ENCODE results near the gene CEP70. TPM values are rescaled to one million over a fixed set of nuclear protein-coding genes. Genes with fewer than 3 reads are reported as not detected.
A peak's percentile ranks its signal among the peaks of the same experiment; 100 is the strongest.

CEP70 gene
- total RNA-seq (10 to 100 TPM; 22.2 to 32.2 (median 24.8) TPM), polyA plus RNA-seq (10 to 100 TPM; 10.6 to 11.5 TPM)
- long read RNA-seq, donor 1, transcript CEP70-211 (18 exons, 1,993 nt), result major isoform, 5 of 29 reads
- long read RNA-seq, donor 1, partial matches to known transcripts, result 11 of 29 reads
- long read RNA-seq, donor 1, other reads (novel, unspliced or antisense), result 9 of 29 reads
- long read RNA-seq, donor 2, transcript CEP70-201 (18 exons, 2,732 nt), result major isoform, 6 of 32 reads
- long read RNA-seq, donor 2, transcript CEP70-210 (16 exons, 2,037 nt), result minor isoform, 5 of 32 reads
- long read RNA-seq, donor 2, partial matches to known transcripts, result 13 of 32 reads
- long read RNA-seq, donor 2, other reads (novel, unspliced or antisense), result 4 of 32 reads
- long read RNA-seq, donor 3, transcript CEP70-210 (16 exons, 2,037 nt), result minor isoform, 7 of 49 reads
- long read RNA-seq, donor 3, transcript CEP70-211 (18 exons, 1,993 nt), result minor isoform, 6 of 49 reads
- long read RNA-seq, donor 3, transcript CEP70-201 (18 exons, 2,732 nt), result major isoform, 11 of 49 reads
- long read RNA-seq, donor 3, partial matches to known transcripts, result 14 of 49 reads
- long read RNA-seq, donor 3, other reads (novel, unspliced or antisense), result 11 of 49 reads

DNA sequence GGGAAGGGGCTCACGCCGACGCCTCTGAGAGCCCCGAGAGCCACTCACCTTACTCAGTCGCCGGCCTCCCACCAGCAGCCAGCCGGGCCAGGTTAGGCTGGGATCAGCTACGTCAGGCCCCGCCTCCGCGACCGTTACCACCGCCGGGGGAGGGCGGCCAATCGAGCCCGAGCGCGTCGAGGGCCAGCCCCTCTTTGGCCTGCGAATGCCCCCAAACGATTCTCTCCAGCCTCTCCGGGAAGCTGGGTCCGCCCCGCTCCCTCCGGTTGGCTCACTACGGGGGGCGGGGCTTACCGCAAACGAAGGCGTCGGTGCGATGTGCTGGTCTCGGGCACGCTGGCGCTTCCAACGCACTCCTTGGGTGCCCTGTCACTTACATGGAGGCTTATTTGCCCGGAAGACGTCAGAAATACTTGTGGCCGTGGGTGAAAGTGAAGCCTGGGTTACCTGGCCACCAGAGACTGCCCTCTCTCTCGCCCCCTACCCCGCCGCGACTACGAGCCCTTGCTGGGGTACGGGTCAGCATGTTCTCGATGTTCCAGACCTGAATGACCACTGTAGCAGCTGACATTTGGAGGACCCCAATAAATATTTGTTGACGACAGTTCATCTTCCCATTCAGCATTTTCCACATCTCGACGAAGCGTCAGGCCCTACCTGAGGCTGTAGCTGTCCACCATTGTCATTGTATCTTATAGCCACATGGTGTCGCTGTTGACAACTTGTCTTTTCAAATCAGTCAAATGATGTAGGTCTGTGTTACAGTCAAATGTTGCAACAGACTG, at the start of gene CEP70:
TSS of gene CEP70 (minus strand) at position 111 of the 785 bp plus-strand sequence. CDS start 21,333 bp downstream, outside the sequence.
- peak within 1 kb of the TSS; percentile 45 to 91 (median 87) for H3K27ac ChIP-seq
- peaks cover 0 to 8% (median 0%) of the 10 kb centered on the region in 7 donors for H3K27me3 ChIP-seq
- peak within 1 kb of the TSS; percentile 62 to 91 (median 74) for H3K4me3 ChIP-seq
- intact Hi-C loops (cut with DNase I), result loop anchor here in 8 of 10 donors (1.0 to 10.0 kb wide), 10 partner anchors 14 to 328 kb away; partner anchors contain the start of gene FAIM (in 1 of the 8)
- 0 to 1% methylated on average over 52 of the region's 52 CpGs for WGBS, 2 donors
- DNase-seq (peak; percentile 93 to 94), ATAC-seq (peak; percentile 98 to 99 (median 99))
- peaks cover 0 to 25% (median 9%) of the 10 kb centered on the region in 9 donors for H3K4me1 ChIP-seq
- H3K9me3 ChIP-seq, result no peaks in the 10 kb centered on the region
- TF ChIP-seq, protein P1, sequence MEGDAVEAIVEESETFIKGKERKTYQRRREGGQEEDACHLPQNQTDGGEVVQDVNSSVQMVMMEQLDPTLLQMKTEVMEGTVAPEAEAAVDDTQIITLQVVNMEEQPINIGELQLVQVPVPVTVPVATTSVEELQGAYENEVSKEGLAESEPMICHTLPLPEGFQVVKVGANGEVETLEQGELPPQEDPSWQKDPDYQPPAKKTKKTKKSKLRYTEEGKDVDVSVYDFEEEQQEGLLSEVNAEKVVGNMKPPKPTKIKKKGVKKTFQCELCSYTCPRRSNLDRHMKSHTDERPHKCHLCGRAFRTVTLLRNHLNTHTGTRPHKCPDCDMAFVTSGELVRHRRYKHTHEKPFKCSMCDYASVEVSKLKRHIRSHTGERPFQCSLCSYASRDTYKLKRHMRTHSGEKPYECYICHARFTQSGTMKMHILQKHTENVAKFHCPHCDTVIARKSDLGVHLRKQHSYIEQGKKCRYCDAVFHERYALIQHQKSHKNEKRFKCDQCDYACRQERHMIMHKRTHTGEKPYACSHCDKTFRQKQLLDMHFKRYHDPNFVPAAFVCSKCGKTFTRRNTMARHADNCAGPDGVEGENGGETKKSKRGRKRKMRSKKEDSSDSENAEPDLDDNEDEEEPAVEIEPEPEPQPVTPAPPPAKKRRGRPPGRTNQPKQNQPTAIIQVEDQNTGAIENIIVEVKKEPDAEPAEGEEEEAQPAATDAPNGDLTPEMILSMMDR (IDR thresholded peaks at IDR 0.05), result peak; percentile 77 to 93 (median 90)
- peaks cover 0 to 25% (median 0%) of the 10 kb centered on the region in 9 donors for H3K36me3 ChIP-seq

GRCh38 chr3:138642927-138643253, 48.8 kb upstream of the CEP70 start:
- Histone ChIP-seq H3K4me1 (no peaks in the 10 kb centered on the region), H3K9me3 (peaks cover 0 to 68% (median 49%) of the 10 kb centered on the region in 11 donors), H3K4me3 (no peak overlapping the region), H3K36me3 (no peaks in the 10 kb centered on the region), H3K27ac (no peak overlapping the region), H3K27me3 (no peaks in the 10 kb centered on the region)
- intact Hi-C loops (cut with DNase I), result no loop called here
- ATAC-seq, result no peak
- TF ChIP-seq, protein P1 (IDR thresholded peaks at IDR 0.05), result no peak
- 97 to 100% methylated on average over 1 of the region's 1 CpG for WGBS, 2 donors
- no peak for DNase-seq

- no peaks in the 10 kb centered on the region for H3K27me3 ChIP-seq
- H3K27ac ChIP-seq, result no peak overlapping the region
- ATAC-seq, result no peak
- intact Hi-C loops (cut with DNase I), result no loop called here
- no peaks in the 10 kb centered on the region for H3K36me3 ChIP-seq
- no peak for DNase-seq
- H3K9me3 ChIP-seq, result peaks cover 0 to 64% (median 49%) of the 10 kb centered on the region in 11 donors
- no peaks in the 10 kb centered on the region for H3K4me1 ChIP-seq
- WGBS, 2 donors, result 84 to 89% methylated on average over 4 of the region's 4 CpGs
- TF ChIP-seq, protein P1 (IDR thresholded peaks at IDR 0.05), result no peak
- H3K4me3 ChIP-seq, result no peak overlapping the region
Measured at GRCh38 chr3:138642226-138642926, 48.3 kb upstream of the CEP70 start.
